ENCODE data around the gene MYO1D. TPM values are rescaled to one million over a fixed set of nuclear protein-coding genes. Genes with fewer than 3 reads are reported as not detected.

The MYO1D gene
- total and polyA plus RNA-seq, 8 donors, result 11.6 to 727 (median 73.4) TPM

- Histone ChIP-seq H3K27me3 (no peaks in the 10 kb centered on the region), H3K4me1 (peaks cover 0 to 23% (median 0%) of the 10 kb centered on the region in 4 donors), H3K36me3 (peaks cover 0 to 4% (median 0%) of the 10 kb centered on the region in 4 donors), H3K27ac (peak overlapping the region in 3 of 5 donors; percentile 24 to 74 (median 29)), H3K9me3 (no peaks in the 10 kb centered on the region), H3K4me3 (no peak overlapping the region)
- intact Hi-C loops (cut with DNase I; ENCODE audit: low total_unique reads), result no loop called here
- TF ChIP-seq POLR2AphosphoS5 (IDR thresholded peaks at IDR 0.05) (no peak), POLR2A (IDR thresholded peaks at IDR 0.05) (no peak), CTCF (IDR thresholded peaks at IDR 0.05) (no peak), EP300 (IDR thresholded peaks at IDR 0.05) (no peak)
- DNase-seq, result no peak
- 78 to 90% (median 85%) methylated on average over 10 of the region's 10 CpGs for WGBS, 5 donors
Observed at GRCh38 chr17:32502710-32503109, 374.2 kb downstream of the MYO1D start.

GRCh38 chr17:32502013-32502412 lies 374.9 kb downstream of the MYO1D start:
- Histone ChIP-seq H3K27ac (no peak overlapping the region), H3K27me3 (no peaks in the 10 kb centered on the region), H3K36me3 (peaks cover 0 to 4% (median 0%) of the 10 kb centered on the region in 4 donors), H3K4me1 (peaks cover 0 to 23% (median 0%) of the 10 kb centered on the region in 4 donors), H3K4me3 (no peak overlapping the region), H3K9me3 (no peaks in the 10 kb centered on the region)
- intact Hi-C loops (cut with DNase I; ENCODE audit: low total_unique reads), result no loop called here
- 94 to 99% (median 97%) methylated on average over 3 of the region's 3 CpGs for WGBS, 5 donors
- DNase-seq, result no peak
- TF ChIP-seq POLR2A (IDR thresholded peaks at IDR 0.05), result no peak
- TF ChIP-seq POLR2AphosphoS5 (IDR thresholded peaks at IDR 0.05), result no peak
- no peak for TF ChIP-seq CTCF (IDR thresholded peaks at IDR 0.05)
- no peak for TF ChIP-seq EP300 (IDR thresholded peaks at IDR 0.05)

- no peaks in the 10 kb centered on the region for H3K27me3 ChIP-seq
- H3K4me3 ChIP-seq, result no peak overlapping the region
- 77 to 86% (median 81%) methylated on average over 9 of the region's 9 CpGs for WGBS, 5 donors
- H3K27ac ChIP-seq, result no peak overlapping the region
- intact Hi-C loops (cut with DNase I; ENCODE audit: low total_unique reads), result loop anchor here (10.0 kb wide), 1 partner anchor 256 kb away; no protein-coding TSS in a partner anchor
- no peaks in the 10 kb centered on the region for H3K9me3 ChIP-seq
- no peak for DNase-seq
- no peak for TF ChIP-seq POLR2AphosphoS5 (IDR thresholded peaks at IDR 0.05)
- no peak for TF ChIP-seq POLR2A (IDR thresholded peaks at IDR 0.05)
- no peak for TF ChIP-seq EP300 (IDR thresholded peaks at IDR 0.05)
- TF ChIP-seq CTCF (IDR thresholded peaks at IDR 0.05), result no peak
- H3K36me3 ChIP-seq, result peaks cover 0 to 15% (median 12%) of the 10 kb centered on the region in 4 donors
- H3K4me1 ChIP-seq, result peaks cover 0 to 33% (median 8%) of the 10 kb centered on the region in 4 donors
Observed at GRCh38 chr17:32498391-32498790, 378.5 kb downstream of the MYO1D start.

- H3K27me3 ChIP-seq, result no peaks in the 10 kb centered on the region
- TF ChIP-seq EP300 (IDR thresholded peaks at IDR 0.05) (no peak), POLR2A (IDR thresholded peaks at IDR 0.05) (no peak), CTCF (IDR thresholded peaks at IDR 0.05) (no peak), POLR2AphosphoS5 (IDR thresholded peaks at IDR 0.05) (no peak)
- intact Hi-C loops (cut with DNase I; ENCODE audit: low total_unique reads), result loop anchor here (10.0 kb wide), 1 partner anchor 257 kb away; no protein-coding TSS in a partner anchor
- 80 to 90% (median 88%) methylated on average over 11 to 18 of the region's 18 CpGs for WGBS, 5 donors
- H3K36me3 ChIP-seq, result peaks cover 0 to 20% (median 16%) of the 10 kb centered on the region in 4 donors
- no peaks in the 10 kb centered on the region for H3K9me3 ChIP-seq
- H3K4me1 ChIP-seq, result peaks cover 0 to 30% (median 8%) of the 10 kb centered on the region in 4 donors
- H3K4me3 ChIP-seq, result no peak overlapping the region
- no peak overlapping the region for H3K27ac ChIP-seq
- DNase-seq, result no peak
Observed at GRCh38 chr17:32497431-32498205, 379.3 kb downstream of the MYO1D start.
